Measurements from ENCODE around the gene OR12D1. TPM values are rescaled to one million over a fixed set of nuclear protein-coding genes. Genes with fewer than 3 reads are reported as not detected.

The OR12D1 gene
- polyA plus RNA-seq, 1 donor from 2014 or later: not detected

GRCh38 chr6:29465279-29465678, 50.6 kb downstream of the OR12D1 start:
- Histone ChIP-seq H3K36me3 (ENCODE audit: insufficient read depth, low read length) (no peaks in the 10 kb centered on the region), H2AFZ (ENCODE audit: low read depth, low read length) (no peak overlapping the region), H3K79me2 (replicated peaks; ENCODE audit: insufficient read depth, low read length) (no peaks in the 10 kb centered on the region), H3K27ac (ENCODE audit: low read length) (no peak overlapping the region), H4K20me1 (ENCODE audit: insufficient read depth) (no peaks in the 10 kb centered on the region), H3K9ac (ENCODE audit: low read length) (no peak overlapping the region), H3K4me3 (ENCODE audit: low read length) (no peak overlapping the region), H3K4me2 (ENCODE audit: low read length) (no peak overlapping the region), H3K9me3 (ENCODE audit: low read length) (no peaks in the 10 kb centered on the region), H3F3A (ENCODE audit: insufficient read depth, low read length, poor library complexity, severe bottlenecking) (no peaks in the 10 kb centered on the region), H3K27me3 (ENCODE audit: insufficient read depth, low read depth, low read length) (no peaks in the 10 kb centered on the region), H3K9me2 (ENCODE audit: insufficient read depth, low read length) (no peaks in the 10 kb centered on the region)
- TF ChIP-seq TAF1 (IDR thresholded peaks at IDR 0.05; ENCODE audit: low read depth): no peak
- TF ChIP-seq MXI1 (conservative IDR thresholded peaks at IDR 0.05; ENCODE audit: poor library complexity, severe bottlenecking): no peak
- TF ChIP-seq REST (IDR thresholded peaks at IDR 0.05; ENCODE audit: borderline replicate concordance): no peak
- no peak for TF ChIP-seq EZH2 (IDR thresholded peaks at IDR 0.05; ENCODE audit: borderline replicate concordance, insufficient read depth, low read length, poor library complexity, severe bottlenecking)
- no peak for TF ChIP-seq POLR2AphosphoS5 (IDR thresholded peaks at IDR 0.05)
- no peak for TF ChIP-seq CTCF (IDR thresholded peaks at IDR 0.05; ENCODE audit: poor library complexity, severe bottlenecking)
- no peak for TF ChIP-seq SMC3 (conservative IDR thresholded peaks at IDR 0.05; ENCODE audit: poor library complexity)
- TF ChIP-seq EP300 (conservative IDR thresholded peaks at IDR 0.05; ENCODE audit: poor library complexity, severe bottlenecking): no peak
- TF ChIP-seq RAD21 (conservative IDR thresholded peaks at IDR 0.05): no peak

- Histone ChIP-seq H3F3A (ENCODE audit: insufficient read depth, low read length, poor library complexity, severe bottlenecking) (no peaks in the 10 kb centered on the region), H3K4me3 (ENCODE audit: low read length) (no peak overlapping the region), H3K9me3 (ENCODE audit: low read length) (no peaks in the 10 kb centered on the region), H2AFZ (ENCODE audit: low read depth, low read length) (no peak overlapping the region), H3K27me3 (ENCODE audit: insufficient read depth, low read depth, low read length) (no peaks in the 10 kb centered on the region), H3K9ac (ENCODE audit: low read length) (no peak overlapping the region), H3K79me2 (replicated peaks; ENCODE audit: insufficient read depth, low read length) (no peaks in the 10 kb centered on the region), H3K4me2 (ENCODE audit: low read length) (no peak overlapping the region), H3K27ac (ENCODE audit: low read length) (no peak overlapping the region), H3K36me3 (ENCODE audit: insufficient read depth, low read length) (no peaks in the 10 kb centered on the region), H4K20me1 (ENCODE audit: insufficient read depth) (no peaks in the 10 kb centered on the region), H3K9me2 (ENCODE audit: insufficient read depth, low read length) (no peaks in the 10 kb centered on the region)
- TF ChIP-seq SMC3 (conservative IDR thresholded peaks at IDR 0.05; ENCODE audit: poor library complexity) (no peak), EZH2 (IDR thresholded peaks at IDR 0.05; ENCODE audit: borderline replicate concordance, insufficient read depth, low read length, poor library complexity, severe bottlenecking) (no peak), MXI1 (conservative IDR thresholded peaks at IDR 0.05; ENCODE audit: poor library complexity, severe bottlenecking) (no peak), REST (IDR thresholded peaks at IDR 0.05; ENCODE audit: borderline replicate concordance) (no peak), EP300 (conservative IDR thresholded peaks at IDR 0.05; ENCODE audit: poor library complexity, severe bottlenecking) (no peak), RAD21 (conservative IDR thresholded peaks at IDR 0.05) (no peak), POLR2AphosphoS5 (IDR thresholded peaks at IDR 0.05) (no peak), TAF1 (IDR thresholded peaks at IDR 0.05; ENCODE audit: low read depth) (no peak), CTCF (IDR thresholded peaks at IDR 0.05; ENCODE audit: poor library complexity, severe bottlenecking) (no peak)
Observed at GRCh38 chr6:29465801-29466200, 51.1 kb downstream of the OR12D1 start.
